ENCODE results near the gene ERVMER34-1.

The ERVMER34-1 gene

GRCh38 chr4:52728691-52729240 is 22.5 kb downstream of the ERVMER34-1 start:
- in situ Hi-C loops (cut with MboI; ENCODE audit: low pct_unique_long_range_greater_than_20kb, low sequenced_read_pairs, unreplicated experiment) = no loop called here
- DNase-seq (ENCODE audit: low spot score) = no peak
- TF ChIP-seq, protein P1, sequence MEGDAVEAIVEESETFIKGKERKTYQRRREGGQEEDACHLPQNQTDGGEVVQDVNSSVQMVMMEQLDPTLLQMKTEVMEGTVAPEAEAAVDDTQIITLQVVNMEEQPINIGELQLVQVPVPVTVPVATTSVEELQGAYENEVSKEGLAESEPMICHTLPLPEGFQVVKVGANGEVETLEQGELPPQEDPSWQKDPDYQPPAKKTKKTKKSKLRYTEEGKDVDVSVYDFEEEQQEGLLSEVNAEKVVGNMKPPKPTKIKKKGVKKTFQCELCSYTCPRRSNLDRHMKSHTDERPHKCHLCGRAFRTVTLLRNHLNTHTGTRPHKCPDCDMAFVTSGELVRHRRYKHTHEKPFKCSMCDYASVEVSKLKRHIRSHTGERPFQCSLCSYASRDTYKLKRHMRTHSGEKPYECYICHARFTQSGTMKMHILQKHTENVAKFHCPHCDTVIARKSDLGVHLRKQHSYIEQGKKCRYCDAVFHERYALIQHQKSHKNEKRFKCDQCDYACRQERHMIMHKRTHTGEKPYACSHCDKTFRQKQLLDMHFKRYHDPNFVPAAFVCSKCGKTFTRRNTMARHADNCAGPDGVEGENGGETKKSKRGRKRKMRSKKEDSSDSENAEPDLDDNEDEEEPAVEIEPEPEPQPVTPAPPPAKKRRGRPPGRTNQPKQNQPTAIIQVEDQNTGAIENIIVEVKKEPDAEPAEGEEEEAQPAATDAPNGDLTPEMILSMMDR (IDR thresholded peaks at IDR 0.05; ENCODE audit: extremely low read depth, insufficient read depth, missing control alignments) = no peak

DNA sequence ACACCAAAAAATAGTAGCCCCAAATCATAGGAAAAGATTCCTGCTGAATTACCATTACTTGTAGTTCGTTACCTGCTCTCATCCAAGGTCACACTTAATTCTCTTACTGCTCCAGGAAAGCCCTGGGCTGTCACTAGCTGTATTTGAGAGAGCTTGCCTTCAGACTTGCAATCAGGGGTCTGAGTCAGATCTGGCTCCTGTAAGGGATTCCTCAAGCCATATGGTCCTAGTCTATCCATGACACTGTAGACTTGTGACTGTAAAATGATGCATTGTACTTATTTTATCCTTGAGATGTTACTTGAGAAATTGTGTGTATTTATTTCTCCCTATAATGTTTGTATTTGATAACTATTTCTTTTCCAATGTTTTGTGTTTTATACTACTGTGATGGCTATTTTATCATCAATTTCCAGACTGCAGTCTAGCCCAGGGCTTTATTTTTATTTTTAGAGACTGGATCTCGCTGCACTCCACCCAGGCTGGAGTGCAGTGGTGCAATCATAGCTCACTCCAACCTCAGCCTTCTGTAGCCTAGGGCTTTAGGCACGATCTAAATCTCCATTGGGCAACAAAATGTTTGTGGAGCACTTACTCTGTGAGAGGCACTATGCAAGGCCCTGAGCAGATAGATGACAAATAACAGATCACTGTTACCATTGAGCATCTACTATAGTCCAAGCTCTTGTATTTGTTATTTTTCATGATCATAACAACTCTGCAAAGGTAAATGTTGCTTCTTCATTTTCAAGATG is 24.2 kb downstream of the ERVMER34-1 start:
- TF ChIP-seq, protein P1 (IDR thresholded peaks at IDR 0.05; ENCODE audit: extremely low read depth, insufficient read depth, missing control alignments) = no peak
- no peak for DNase-seq (ENCODE audit: low spot score)
- in situ Hi-C loops (cut with MboI; ENCODE audit: low pct_unique_long_range_greater_than_20kb, low sequenced_read_pairs, unreplicated experiment) = no loop called here

- in situ Hi-C loops (cut with MboI; ENCODE audit: low pct_unique_long_range_greater_than_20kb, low sequenced_read_pairs, unreplicated experiment) = no loop called here
- peak; percentile 91 for DNase-seq (ENCODE audit: low spot score)
- TF ChIP-seq, protein P1 (IDR thresholded peaks at IDR 0.05; ENCODE audit: extremely low read depth, insufficient read depth, missing control alignments) = no peak
Measured at GRCh38 chr4:52721968-52722815, 29.0 kb downstream of the ERVMER34-1 start.

DNA sequence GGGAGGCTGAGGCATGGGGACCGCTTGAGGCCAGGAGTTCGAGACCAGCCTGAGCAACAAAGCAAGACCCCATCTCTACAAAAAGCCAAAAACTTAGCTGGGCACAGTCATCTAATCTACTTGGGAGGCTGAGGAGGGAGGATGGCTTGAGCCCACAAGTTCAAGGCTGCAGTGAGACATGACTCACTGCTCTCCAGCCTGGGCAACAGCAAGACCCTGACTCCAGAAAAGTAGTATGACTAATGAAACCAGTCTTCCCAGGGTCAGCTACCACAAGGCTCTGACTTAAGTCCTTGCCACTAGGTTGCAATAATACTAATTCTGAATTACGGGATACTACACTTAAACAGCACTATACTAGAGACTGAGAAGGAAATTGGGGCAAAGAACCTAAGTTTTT is 33.1 kb downstream of the ERVMER34-1 start:
- in situ Hi-C loops (cut with MboI; ENCODE audit: low pct_unique_long_range_greater_than_20kb, low sequenced_read_pairs, unreplicated experiment) = loop anchor here (10.0 kb wide), 1 partner anchor 53 kb away; no protein-coding TSS in a partner anchor
- TF ChIP-seq, protein P1 (IDR thresholded peaks at IDR 0.05; ENCODE audit: extremely low read depth, insufficient read depth, missing control alignments) = no peak
- no peak for DNase-seq (ENCODE audit: low spot score)

GRCh38 chr4:52716364-52717151 is 34.7 kb downstream of the ERVMER34-1 start:
- TF ChIP-seq, protein P1 (IDR thresholded peaks at IDR 0.05; ENCODE audit: extremely low read depth, insufficient read depth, missing control alignments) = no peak
- no peak for DNase-seq (ENCODE audit: low spot score)

GRCh38 chr4:52715914-52716313 is 35.3 kb downstream of the ERVMER34-1 start:
- TF ChIP-seq, protein P1 (IDR thresholded peaks at IDR 0.05; ENCODE audit: extremely low read depth, insufficient read depth, missing control alignments) = no peak
- in situ Hi-C loops (cut with MboI; ENCODE audit: low pct_unique_long_range_greater_than_20kb, low sequenced_read_pairs, unreplicated experiment) = loop anchor here (10.0 kb wide), 1 partner anchor 51 kb away; no protein-coding TSS in a partner anchor

More at GRCh38 chr4:52716364-52717151, 34.7 kb downstream of the ERVMER34-1 start:
- in situ Hi-C loops (cut with MboI; ENCODE audit: low pct_unique_long_range_greater_than_20kb, low sequenced_read_pairs, unreplicated experiment) = loop anchor here (10.0 kb wide), 1 partner anchor 52 kb away; no protein-coding TSS in a partner anchor

More at GRCh38 chr4:52715914-52716313, 35.3 kb downstream of the ERVMER34-1 start:
- no peak for DNase-seq (ENCODE audit: low spot score)
